Measurements from ENCODE around the gene GSTK1.

GSTK1 gene

GRCh38 chr7:143250199-143250598 is 13.0 kb upstream of the GSTK1 start (continued):
- no peak for TF ChIP-seq CREB5 (CRISPR knock-in tag; IDR thresholded peaks at IDR 0.05; ENCODE audit: low read depth)

- TF ChIP-seq ZC3H10 (CRISPR knock-in tag; IDR thresholded peaks at IDR 0.05) (no peak), ARNTL (CRISPR knock-in tag; IDR thresholded peaks at IDR 0.05; ENCODE audit: borderline replicate concordance, low read depth) (no peak), ISL1 (CRISPR knock-in tag; IDR thresholded peaks at IDR 0.05) (no peak), SNAI2 (CRISPR knock-in tag; IDR thresholded peaks at IDR 0.05) (no peak)
Observed at GRCh38 chr7:143250822-143251221, 12.4 kb upstream of the GSTK1 start.

GRCh38 chr7:143252006-143252405 is 11.2 kb upstream of the GSTK1 start:
- TF ChIP-seq ZNF70 (CRISPR knock-in tag; IDR thresholded peaks at IDR 0.05) (no peak), CSRNP3 (CRISPR knock-in tag; IDR thresholded peaks at IDR 0.05) (no peak), BACH2 (CRISPR knock-in tag; IDR thresholded peaks at IDR 0.05; ENCODE audit: borderline replicate concordance) (no peak), ZNF565 (CRISPR knock-in tag; conservative IDR thresholded peaks at IDR 0.05; ENCODE audit: low read depth) (no peak), ZC3H10 (CRISPR knock-in tag; IDR thresholded peaks at IDR 0.05) (no peak), TSHZ2 (CRISPR knock-in tag; IDR thresholded peaks at IDR 0.05) (no peak), TOX (CRISPR knock-in tag; IDR thresholded peaks at IDR 0.05; ENCODE audit: borderline replicate concordance) (no peak), GLIS3 (CRISPR knock-in tag; IDR thresholded peaks at IDR 0.05) (no peak), OSR1 (CRISPR knock-in tag; IDR thresholded peaks at IDR 0.05) (no peak), PATZ1 (CRISPR knock-in tag; IDR thresholded peaks at IDR 0.05; ENCODE audit: borderline replicate concordance) (no peak), TCF4 (CRISPR knock-in tag; IDR thresholded peaks at IDR 0.05; ENCODE audit: borderline replicate concordance) (no peak), SNAI2 (CRISPR knock-in tag; IDR thresholded peaks at IDR 0.05) (no peak), POU6F1 (CRISPR knock-in tag; IDR thresholded peaks at IDR 0.05; ENCODE audit: borderline replicate concordance, low read depth) (no peak), RARB (CRISPR knock-in tag; IDR thresholded peaks at IDR 0.05) (no peak), ARNTL (CRISPR knock-in tag; IDR thresholded peaks at IDR 0.05; ENCODE audit: borderline replicate concordance, low read depth) (no peak)
- ATAC-seq = no peak

More at GRCh38 chr7:143250822-143251221, 12.4 kb upstream of the GSTK1 start:
- no peak for ATAC-seq

- no peak for ATAC-seq
- TF ChIP-seq CSRNP3 (CRISPR knock-in tag; IDR thresholded peaks at IDR 0.05) (no peak), OSR1 (CRISPR knock-in tag; IDR thresholded peaks at IDR 0.05) (no peak), ZC3H10 (CRISPR knock-in tag; IDR thresholded peaks at IDR 0.05) (no peak), RARB (CRISPR knock-in tag; IDR thresholded peaks at IDR 0.05) (no peak), ZNF70 (CRISPR knock-in tag; IDR thresholded peaks at IDR 0.05) (no peak), SNAI2 (CRISPR knock-in tag; IDR thresholded peaks at IDR 0.05) (no peak), TCF4 (CRISPR knock-in tag; IDR thresholded peaks at IDR 0.05; ENCODE audit: borderline replicate concordance) (no peak), POU6F1 (CRISPR knock-in tag; IDR thresholded peaks at IDR 0.05; ENCODE audit: borderline replicate concordance, low read depth) (no peak), PATZ1 (CRISPR knock-in tag; IDR thresholded peaks at IDR 0.05; ENCODE audit: borderline replicate concordance) (no peak), ZNF8 (CRISPR knock-in tag; IDR thresholded peaks at IDR 0.05) (no peak), ARNTL (CRISPR knock-in tag; IDR thresholded peaks at IDR 0.05; ENCODE audit: borderline replicate concordance, low read depth) (no peak), BACH2 (CRISPR knock-in tag; IDR thresholded peaks at IDR 0.05; ENCODE audit: borderline replicate concordance) (no peak), ISL1 (CRISPR knock-in tag; IDR thresholded peaks at IDR 0.05) (no peak), ZFP3 (CRISPR knock-in tag; IDR thresholded peaks at IDR 0.05) (no peak)
Observed at GRCh38 chr7:143255564-143255963, 7.7 kb upstream of the GSTK1 start.
